Right lobe of liver (tissue), 4 donors: Measurements from ENCODE around the gene POLG2.

ENCODE experiments used
- CTCF ChIP-seq, 4 donors: fragments of 200-600 bp in 3 of 4; fragments of 450-650 bp in 1 of 4; IDR thresholded peaks; one replicate each; pipeline versions ENCODE4 v1.5.1 to v1.8.0; 2016 to 2022; ENCODE audit warnings: antibody characterized with exemption in 4 of 4, mild to moderate bottlenecking in 2 of 4
- POLR2A ChIP-seq: fragments of 450-650 bp; IDR thresholded peaks from one replicate; pipeline ENCODE4 v1.6.1; 2017; ENCODE audit warnings: antibody characterized with exemption, mild to moderate bottlenecking
- donor health status: DM: no; HTN: no; CAD: no.
- donor health status: DM: no; HTN: no; CAD: no.
- donor health status: DM: no; HTN: yes; CAD: no.

DNA sequence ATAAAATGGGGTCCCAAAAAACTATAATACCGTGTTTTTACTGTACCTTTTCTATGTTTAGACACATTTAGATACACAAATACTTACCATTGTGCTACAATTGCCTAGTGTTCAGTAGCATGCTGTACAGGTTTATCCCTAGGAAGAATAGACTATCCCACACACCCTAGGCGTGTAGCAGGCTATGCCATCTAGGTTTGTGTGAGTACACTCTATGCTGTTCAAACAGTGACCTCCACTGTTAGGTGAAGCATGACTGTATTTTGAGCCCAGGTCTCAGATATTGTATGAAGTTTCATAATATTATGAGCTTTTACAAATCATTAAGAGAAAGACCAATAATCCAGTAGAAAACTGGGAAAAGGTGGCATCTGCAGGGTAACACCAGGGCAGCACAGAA is 24.3 kb downstream of the POLG2 start:
- no peak for TF ChIP-seq POLR2A
- TF ChIP-seq CTCF (IDR thresholded peaks at IDR 0.05) = no peak
